ENCODE results near the gene PLK1.

Gene PLK1

DNA sequence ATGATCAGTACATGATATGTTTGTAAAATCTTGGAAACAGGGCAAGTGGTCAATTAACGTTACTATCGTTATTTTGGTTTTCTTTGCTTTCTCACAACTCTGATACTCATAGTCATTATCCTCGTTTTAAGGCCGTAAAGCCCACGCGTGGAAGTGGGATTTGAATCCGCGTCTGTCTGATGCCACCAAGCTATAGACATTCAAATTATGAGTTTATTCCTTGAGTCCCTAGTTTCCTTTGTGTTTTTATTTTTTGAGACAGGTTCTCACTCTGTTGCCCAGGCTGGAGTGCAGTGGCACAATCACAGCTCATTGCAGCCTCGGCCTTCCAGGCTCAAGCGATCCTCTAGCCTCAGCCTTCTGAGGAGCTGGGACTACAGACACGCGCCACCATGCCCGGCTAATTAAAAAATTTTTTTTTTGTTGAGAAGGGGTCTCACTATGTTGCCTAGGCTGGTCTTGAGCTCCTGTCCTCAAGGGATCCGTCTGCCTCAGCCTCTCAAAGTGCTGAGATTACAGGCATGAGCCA is 36.4 kb upstream of the PLK1 start:
- TF ChIP-seq, protein P1, sequence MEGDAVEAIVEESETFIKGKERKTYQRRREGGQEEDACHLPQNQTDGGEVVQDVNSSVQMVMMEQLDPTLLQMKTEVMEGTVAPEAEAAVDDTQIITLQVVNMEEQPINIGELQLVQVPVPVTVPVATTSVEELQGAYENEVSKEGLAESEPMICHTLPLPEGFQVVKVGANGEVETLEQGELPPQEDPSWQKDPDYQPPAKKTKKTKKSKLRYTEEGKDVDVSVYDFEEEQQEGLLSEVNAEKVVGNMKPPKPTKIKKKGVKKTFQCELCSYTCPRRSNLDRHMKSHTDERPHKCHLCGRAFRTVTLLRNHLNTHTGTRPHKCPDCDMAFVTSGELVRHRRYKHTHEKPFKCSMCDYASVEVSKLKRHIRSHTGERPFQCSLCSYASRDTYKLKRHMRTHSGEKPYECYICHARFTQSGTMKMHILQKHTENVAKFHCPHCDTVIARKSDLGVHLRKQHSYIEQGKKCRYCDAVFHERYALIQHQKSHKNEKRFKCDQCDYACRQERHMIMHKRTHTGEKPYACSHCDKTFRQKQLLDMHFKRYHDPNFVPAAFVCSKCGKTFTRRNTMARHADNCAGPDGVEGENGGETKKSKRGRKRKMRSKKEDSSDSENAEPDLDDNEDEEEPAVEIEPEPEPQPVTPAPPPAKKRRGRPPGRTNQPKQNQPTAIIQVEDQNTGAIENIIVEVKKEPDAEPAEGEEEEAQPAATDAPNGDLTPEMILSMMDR (IDR thresholded peaks at IDR 0.05; ENCODE audit: low read depth, low read length): no peak
- H3K4me3 ChIP-seq (ENCODE audit: low read depth, low read length): peak overlapping the region; percentile 99

DNA sequence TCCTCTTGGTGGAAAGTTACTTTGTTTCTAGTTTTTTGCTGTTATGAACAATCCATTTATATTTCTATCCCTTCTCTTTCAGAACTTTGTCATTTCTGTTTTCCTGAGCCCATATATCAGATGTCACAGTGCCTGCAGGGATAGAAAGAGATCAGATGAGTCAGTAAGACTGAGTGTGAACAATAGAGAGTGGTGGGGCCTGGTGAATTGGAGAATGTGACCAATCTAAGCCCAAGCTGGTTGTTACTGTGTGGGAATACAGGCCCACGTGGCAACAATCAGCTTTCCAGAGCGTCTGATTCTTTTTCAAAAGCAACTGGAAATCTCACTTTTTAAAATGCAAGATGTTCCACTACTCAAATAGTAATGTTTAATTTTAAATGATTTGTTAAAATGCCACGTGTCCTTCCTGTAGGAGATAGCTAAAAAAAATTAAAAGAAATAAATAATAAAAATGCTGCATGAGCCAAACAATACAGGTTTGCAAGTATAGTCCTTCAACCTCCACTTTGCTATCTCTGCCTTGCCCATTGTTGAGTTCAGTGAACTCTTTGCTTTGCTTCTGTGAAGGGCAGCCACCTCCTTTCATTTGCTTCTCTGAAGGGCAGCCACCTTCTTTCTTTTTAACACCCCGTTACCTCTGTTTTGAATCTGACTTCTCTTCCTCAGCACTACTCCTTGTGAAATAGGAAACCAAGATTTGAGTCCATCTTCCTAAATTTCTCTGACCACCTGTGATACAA is 27.8 kb upstream of the PLK1 start:
- H3K4me3 ChIP-seq (ENCODE audit: low read depth, low read length): no peak overlapping the region
- TF ChIP-seq, protein P1 (IDR thresholded peaks at IDR 0.05; ENCODE audit: low read depth, low read length): no peak

DNA sequence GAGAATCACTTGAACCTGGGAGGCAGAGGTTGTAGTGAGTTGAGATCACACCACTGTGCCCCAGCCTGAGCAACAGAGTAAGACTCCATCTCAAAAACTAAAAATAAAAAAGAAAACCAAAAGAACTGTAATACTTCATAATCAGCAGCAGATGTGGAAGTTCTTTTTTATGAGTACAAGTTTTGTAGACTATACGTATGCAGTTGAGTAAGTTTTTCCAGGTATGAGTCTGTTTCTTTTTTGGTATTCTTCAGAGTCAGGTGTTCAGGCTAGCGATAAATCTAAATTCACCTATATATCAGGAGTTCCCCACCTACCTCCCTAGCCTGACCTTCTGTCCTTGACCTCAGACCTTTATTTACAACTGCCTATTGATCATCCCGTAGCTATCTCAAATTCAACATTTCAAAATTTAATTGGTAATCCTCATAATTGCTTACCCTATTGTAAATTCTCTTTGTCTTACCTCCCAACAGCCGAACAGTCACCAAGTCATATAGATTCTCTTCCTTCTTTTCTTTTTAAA is 26.7 kb upstream of the PLK1 start:
- TF ChIP-seq, protein P1 (IDR thresholded peaks at IDR 0.05; ENCODE audit: low read depth, low read length): no peak
- H3K4me3 ChIP-seq (ENCODE audit: low read depth, low read length): no peak overlapping the region

DNA sequence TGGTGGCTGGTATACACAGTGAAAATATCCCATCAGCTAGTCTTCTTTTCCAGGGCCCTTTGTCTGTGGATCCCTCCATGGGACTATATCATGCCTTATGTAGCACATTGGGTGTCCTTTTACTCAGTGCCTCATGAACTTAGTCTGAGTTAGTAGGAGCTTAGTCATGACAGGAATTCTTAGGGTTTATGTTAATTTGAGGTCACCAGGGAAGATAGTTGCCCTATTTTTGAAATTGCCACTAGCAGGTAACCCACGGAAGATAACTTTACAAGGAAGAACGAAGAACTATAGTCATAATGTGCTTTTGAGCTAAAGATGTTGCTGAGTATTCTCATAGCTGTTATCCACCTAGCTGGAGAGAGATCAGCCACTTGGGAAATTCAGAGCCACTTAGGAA is 14.8 kb upstream of the PLK1 start:
- TF ChIP-seq, protein P1 (IDR thresholded peaks at IDR 0.05; ENCODE audit: low read depth, low read length): no peak
- no peak overlapping the region for H3K4me3 ChIP-seq (ENCODE audit: low read depth, low read length)

DNA sequence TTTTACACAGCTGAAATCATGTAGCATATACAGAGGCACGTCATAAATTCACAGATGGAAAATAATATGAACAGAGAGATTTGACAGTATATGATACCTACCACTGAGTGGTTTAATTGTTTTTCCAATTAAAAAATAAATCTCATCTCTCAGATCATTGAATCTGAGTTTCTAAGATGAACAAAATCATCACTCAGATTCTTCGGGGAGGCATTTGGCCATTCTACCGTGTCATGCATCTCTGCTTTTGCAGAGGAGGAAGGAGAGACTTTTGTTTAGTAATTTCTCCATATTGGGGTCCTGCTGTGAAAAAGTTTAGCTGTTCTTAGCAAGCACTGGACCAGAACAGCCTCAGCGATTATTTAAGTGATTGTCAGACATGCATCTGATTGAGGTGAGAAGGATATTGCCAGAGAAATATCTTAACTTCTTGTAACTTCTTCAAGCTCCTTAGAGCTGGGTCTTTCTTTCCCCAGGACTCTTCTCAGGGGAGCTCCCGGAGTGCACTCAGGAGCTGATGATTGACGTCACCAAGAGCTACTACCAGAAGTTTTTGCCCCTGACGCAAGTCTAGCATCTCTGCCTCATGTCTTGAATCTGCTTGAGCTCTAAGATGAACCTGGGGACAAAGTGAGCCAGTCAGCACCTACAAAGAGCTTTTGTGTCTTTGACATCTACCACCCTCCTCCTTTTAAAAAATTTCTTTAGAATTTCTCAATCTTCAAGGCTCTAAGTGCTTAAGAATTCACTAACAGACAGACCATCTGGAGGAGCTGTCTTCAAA is 11.9 kb upstream of the PLK1 start:
- H3K4me3 ChIP-seq (ENCODE audit: low read depth, low read length): no peak overlapping the region
- TF ChIP-seq, protein P1 (IDR thresholded peaks at IDR 0.05; ENCODE audit: low read depth, low read length): no peak

DNA sequence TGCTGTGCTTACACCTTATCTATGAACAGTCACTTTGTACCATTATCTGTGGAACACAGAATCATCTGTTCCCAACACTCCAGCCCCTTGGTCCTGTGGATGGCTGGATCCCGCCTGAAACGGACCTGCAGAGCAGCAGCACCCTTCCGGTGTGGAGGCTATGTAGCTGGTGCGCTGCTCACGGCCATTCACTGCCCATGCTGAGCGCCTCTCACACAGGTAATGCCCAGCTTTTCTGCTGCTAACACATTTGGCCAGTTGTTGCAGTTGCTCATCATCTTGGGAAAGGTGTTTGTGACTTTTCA is 11.4 kb upstream of the PLK1 start:
- TF ChIP-seq, protein P1 (IDR thresholded peaks at IDR 0.05; ENCODE audit: low read depth, low read length): no peak
- H3K4me3 ChIP-seq (ENCODE audit: low read depth, low read length): no peak overlapping the region

DNA sequence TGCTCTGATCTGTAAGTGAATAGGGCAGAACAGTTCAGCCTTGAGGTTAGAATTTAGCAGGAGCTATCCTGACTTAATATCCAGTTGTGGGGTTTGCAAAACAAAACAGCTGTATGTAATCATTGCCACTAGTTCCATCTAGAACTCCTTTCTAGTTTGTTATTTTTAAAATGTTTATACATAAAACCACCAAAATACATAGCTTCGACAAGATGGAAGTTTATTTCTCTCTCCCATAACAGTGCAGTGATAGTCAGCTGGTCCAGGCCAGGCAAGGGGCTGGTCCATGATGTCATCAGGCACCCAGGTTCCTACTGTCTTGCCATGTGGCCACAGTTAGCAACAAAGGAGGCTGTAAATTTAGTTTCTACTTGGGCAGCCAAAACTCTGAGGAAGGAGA is 10.5 kb upstream of the PLK1 start:
- H3K4me3 ChIP-seq (ENCODE audit: low read depth, low read length): no peak overlapping the region
- TF ChIP-seq, protein P1 (IDR thresholded peaks at IDR 0.05; ENCODE audit: low read depth, low read length): no peak
